Measurements from ENCODE around the gene TMCC2.
"Not testable (repeated sequence)": the region's sequence is repeated elsewhere in the genome, so short reads cannot be mapped to it uniquely, and the experiment has no call there.

TMCC2 gene

DNA sequence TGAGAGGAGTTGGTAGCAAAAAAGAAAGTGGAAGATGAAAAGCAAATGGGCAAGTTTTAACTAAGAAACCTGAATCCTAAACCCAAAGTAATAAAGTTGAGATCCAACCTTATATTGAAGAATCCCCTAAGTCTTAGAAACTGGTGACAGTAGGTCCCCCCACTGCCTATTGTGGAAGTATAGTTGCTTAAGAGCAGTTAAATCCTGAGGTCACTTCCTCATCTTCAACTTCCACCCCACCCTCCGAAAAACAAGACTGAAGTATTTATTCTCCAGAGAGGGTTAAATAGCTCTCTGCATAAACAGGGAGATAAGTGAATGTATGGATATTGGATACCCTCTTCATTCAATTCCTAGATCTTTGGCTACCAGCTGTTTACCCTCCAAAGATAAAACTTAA is 13.0 kb upstream of the TMCC2 start:
- peak; percentile 37 to 42 for DNase-seq

DNA sequence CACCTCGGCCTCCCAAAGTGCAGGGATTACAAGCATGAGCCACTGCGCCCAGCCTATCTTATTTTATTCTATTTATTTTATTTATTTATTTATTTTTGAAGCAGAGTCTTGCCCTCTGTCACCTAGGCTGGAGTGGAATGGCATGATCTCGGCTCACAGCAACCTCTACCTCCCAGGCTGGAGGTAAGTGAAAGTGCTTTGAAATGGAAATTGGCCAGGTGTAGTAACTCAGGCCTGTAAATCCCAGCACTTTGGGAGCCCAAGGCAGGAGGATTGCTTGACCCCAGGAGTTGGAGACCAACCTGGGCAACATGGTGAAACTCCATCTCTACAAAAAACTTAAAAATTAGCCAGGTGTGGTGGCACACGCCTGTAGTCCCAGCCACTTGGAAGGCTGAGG is 11.2 kb upstream of the TMCC2 start:
- DNase-seq: no peak

DNA sequence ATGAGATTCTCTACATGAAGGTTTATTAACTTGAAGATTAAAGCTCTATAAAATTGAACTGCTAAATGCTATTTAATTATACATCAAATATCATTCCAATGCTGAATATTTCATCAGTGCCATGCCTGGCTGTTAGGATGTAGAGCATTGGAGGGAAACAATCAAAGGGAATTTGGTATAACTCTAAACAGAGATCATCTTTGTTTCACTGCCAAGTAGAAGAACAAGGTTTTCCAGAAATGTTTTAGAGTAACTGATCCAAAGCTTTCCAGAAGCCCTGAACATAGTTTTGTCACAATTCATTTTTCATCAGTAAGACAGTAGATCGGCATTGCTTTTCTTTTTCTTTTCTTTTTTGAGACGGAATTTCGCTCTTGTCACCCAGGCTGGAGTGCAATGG is 10.3 kb upstream of the TMCC2 start:
- DNase-seq: no peak

- DNase-seq: no peak
Observed at GRCh38 chr1:205220421-205220820, 7.3 kb upstream of the TMCC2 start.

DNA sequence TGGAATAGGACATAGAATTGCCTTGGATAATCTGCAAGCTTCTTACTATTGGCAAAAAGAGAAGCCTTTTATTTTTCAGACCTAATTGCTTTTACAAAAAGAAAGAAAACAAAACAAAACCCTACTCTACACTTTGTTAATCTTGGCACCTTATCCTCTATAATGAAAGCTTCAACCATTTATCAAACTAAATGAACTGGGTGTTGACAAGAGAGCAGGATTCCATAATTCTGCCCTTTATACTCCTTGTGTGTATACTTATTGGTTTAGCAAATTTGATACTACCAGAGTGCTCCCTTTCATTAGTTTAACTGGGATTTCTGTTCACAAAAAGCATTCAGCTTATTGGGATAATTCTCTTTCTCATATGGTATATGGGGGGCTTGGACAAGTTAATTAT is 3.0 kb upstream of the TMCC2 start:
- DNase-seq: no peak

DNA sequence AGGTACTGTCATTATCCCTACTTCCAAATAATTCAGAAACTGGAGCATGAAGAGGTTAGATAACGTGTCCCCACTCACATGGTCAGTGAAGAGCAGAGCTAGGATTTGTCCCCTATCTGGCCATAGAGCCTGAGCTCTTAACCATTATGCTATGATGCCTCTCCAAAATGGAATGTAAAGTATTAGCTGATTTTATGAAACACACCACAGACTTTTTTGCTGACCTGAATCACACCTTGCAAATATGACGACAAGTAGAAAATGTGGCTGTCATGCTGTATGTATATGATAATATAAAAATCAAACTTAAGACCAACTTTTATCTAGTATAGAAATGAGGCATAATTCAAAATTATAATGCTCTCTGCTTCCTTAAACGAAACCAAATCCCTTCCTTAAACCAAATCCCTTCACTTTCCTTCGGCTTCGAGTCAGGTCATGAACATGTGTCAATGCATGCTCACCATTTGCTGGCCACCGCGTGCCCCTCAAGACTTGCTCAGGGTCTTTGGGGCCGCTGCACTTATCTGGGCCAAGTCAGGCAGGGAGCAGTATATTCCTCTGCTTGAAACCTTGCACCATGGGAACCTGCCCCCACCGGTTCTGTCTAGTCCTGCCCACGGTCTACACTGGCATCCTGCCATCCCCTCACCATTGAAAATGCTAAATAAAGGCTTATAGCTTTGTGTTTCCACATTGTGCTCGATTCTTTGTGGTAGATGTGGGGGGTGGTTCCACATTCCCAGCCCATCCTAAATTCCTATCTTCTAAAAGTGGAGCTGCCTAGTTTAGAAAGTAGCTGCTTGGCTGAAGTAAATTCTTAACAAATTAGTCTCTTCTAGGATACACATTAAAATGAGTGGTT is 1.6 kb upstream of the TMCC2 start:
- DNase-seq: no peak

DNA sequence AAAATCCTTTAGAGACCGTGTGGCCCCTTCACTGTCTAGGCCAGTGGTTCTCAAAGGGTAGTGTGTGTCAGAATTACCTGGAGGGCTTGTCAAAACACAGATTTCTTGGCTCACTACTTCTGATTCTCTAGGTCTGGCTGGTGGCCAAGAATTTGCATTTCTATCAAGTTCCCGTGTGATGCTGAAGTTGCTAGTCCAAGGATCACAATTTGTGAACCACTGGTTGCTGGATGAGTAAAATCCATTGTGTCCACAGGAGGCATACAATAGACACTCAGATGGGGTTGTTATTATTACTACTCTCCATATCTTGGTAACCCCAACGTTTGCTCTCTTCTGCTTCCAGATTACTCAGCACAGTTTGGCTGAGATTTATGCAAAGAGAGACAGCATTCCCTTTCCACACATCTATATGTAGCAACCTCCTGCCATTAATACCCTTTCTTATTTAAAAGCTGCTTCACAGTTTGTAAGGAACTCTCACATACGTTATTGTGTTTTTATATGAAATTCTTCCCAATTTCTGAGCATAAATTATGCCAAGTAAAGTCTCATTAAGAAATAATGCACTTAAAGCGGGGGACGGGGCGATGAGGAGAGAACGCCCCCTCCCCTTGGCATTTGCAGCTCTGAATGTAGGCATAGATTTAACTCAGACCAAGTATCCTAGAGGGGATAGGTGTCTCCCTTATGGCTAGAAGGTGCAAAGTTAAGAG is 720 bp upstream of the TMCC2 start:
- no peak for DNase-seq

DNA sequence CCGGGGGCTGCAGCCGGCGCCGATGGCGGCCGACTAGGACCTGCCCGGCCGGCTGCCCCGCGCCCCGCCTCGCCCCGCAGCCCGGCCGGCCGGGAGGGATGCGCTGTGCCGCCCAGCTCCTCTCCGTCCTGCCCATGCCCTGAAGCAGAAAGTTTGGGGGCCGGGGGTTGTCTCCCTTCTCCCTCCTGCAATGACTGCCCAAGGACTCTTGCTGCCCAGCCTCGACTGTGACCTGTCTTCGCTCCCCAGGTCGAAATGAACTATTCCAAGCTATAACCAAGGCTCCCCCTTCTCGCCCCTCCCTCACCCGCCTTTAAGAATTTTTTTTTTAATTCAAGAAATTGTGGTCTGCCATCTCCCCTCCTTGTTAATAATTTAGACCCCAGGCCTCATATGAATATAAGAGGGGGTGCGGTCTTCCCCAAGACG is 361 bp downstream of the TMCC2 start:
- DNase-seq: no peak

DNA sequence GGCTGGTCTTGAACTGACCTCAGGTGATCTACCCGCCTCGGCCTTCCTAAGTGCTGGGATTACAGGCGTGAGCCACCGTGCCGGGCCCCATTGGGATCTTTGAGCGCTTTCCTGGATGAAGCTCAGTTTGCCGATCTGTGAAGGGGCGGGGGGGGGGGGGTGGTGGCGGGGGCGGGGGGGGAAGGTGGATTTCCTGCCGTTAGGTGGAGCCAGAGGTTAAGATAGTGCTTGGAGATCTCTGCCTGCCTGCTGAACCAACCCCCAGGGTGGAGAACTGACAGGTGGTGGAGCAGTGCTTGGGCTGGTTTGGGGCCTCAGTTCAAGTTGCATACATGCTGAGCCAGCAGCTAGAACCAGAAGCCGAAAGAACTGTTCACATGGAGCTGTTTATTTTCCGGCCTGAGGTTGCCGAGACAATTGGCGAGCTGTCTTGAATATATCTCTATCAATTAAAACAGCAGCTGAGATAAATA is 1.7 kb downstream of the TMCC2 start:
- peak; percentile 66 to 68 for DNase-seq

- DNase-seq: peak; percentile 21 to 36
Observed at GRCh38 chr1:205229916-205230700, 2.4 kb downstream of the TMCC2 start.

GRCh38 chr1:205230982-205231381 is 3.2 kb downstream of the TMCC2 start:
- no peak for DNase-seq

GRCh38 chr1:205232127-205232820 is 4.5 kb downstream of the TMCC2 start:
- no peak for DNase-seq

GRCh38 chr1:205232945-205233397 is 5.2 kb downstream of the TMCC2 start:
- no peak for DNase-seq

DNA sequence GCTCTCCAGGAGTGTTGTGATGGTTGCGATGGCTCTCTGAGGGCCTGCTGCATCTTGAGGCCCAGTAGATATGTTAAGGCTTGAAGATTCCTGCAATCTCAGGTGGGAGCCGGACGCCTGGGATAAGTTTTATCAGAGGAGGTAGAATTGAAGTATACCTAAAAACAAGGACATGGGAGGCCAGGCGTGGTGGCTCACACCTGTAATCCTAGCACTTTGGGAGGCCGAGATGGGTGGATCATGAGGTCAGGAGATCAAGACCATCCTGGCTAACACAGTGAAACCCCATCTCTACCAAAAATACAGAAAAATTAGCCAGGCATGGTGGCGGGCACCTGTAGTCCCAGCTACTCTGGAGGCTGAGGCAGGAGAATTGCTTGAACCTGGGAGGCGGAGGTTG is 6.2 kb downstream of the TMCC2 start:
- DNase-seq: not testable (repeated sequence)

DNA sequence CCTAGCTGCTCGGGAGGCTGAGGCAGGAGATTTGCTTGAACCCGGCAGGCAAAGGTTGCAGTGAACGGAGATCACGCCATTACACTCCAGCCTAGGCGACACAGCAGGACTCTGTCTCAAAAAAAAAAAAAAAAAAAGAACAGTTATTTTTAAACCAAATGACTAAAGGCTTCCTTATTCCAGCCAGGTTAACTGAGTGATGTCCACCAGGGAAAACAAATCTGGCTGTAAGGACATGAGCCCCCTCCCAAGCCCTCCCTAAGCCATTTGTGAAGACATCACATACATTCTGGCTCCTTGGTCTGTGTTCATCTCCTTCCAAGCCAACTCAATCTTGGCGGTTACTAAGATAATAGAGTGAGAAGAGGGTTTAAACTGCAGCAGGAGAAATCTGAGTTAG is 8.2 kb downstream of the TMCC2 start:
- no peak for DNase-seq

- no peak for DNase-seq
Observed at GRCh38 chr1:205236526-205236925, 8.8 kb downstream of the TMCC2 start.

- no peak for DNase-seq
Observed at GRCh38 chr1:205236951-205237475, 9.3 kb downstream of the TMCC2 start.

GRCh38 chr1:205237526-205238484 is 10.1 kb downstream of the TMCC2 start:
- DNase-seq: peak; percentile 80 to 83

- DNase-seq: no peak
Observed at GRCh38 chr1:205239078-205239477, 11.3 kb downstream of the TMCC2 start.

DNA sequence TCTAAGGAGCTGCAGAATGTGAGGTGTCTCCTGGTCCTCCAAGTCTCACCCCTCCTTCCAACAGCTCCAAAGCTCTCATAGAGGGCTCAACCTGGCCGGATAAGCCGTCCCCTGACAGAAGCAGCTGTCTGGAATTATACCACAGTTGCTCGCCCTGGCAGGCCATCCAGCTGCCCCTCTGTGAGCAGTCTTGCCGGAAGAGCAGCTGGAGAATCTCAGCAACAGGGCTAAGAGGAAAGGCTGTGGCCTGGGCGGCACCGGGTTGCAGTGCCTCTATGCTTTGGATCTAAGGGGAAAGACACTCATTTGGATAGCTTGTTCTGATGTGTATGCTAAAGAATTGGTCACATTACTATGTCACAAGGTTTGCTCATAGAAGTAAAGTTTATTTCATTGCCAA is 12.4 kb downstream of the TMCC2 start:
- DNase-seq: no peak

DNA sequence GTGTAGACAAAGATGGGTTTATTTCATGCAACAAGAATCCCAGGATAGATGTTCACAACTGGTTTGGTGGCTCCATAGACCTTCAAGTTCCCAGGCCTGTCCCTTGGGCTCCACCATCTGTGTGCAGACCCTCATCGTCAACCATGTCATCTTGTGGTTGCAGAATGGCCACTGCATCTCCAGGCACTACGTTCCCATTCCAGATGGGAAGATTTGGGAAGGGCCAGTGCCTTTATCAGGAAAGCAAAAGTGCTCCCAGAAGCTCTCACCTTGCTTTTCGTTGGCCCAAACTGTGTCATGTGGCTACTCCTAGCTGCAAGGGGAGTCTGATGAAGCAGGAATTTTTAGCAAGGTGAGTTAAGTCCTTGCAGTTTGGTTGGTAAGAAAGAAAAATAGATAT is 12.8 kb downstream of the TMCC2 start:
- no peak for DNase-seq

Data from Kasumi-1 (cell line).